Astrocyte of the cerebellum (primary cell): ENCODE measurements around the gene ANO3.

Source experiments
- DNase-seq: peaks from one replicate; pipeline ENCODE4 v3.0.0-alpha.2; 2011; ENCODE audit warnings: low read depth
- H3K4me3 ChIP-seq: 2 replicates; pipeline ENCODE4 v1.5.1; 2011; ENCODE audit warnings: mild to moderate bottlenecking, low read depth, low read length, moderate library complexity
- CTCF ChIP-seq: IDR thresholded peaks from 2 replicates; pipeline ENCODE4 v1.5.1; 2012; ENCODE audit warnings: low read length, low read depth, moderate library complexity, mild to moderate bottlenecking; ENCODE audit errors: missing control alignments
- in situ Hi-C: cut with HindIII; loops from 2 replicates; pipeline ENCODE4 v1.10.0; 2017; ENCODE audit warnings: low sequenced_read_pairs

ANO3 gene

GRCh38 chr11:26490546-26490945 lies 158.6 kb downstream of the ANO3 start:
- no peak overlapping the region for H3K4me3 ChIP-seq
- in situ Hi-C loops: no loop called here
- peak; percentile 36 for DNase-seq
- no peak for TF ChIP-seq CTCF

- no peak for DNase-seq
- in situ Hi-C loops: no loop called here
- no peak for TF ChIP-seq CTCF
- H3K4me3 ChIP-seq: no peak overlapping the region
Observed at GRCh38 chr11:26493616-26494015, 161.7 kb downstream of the ANO3 start.

DNA sequence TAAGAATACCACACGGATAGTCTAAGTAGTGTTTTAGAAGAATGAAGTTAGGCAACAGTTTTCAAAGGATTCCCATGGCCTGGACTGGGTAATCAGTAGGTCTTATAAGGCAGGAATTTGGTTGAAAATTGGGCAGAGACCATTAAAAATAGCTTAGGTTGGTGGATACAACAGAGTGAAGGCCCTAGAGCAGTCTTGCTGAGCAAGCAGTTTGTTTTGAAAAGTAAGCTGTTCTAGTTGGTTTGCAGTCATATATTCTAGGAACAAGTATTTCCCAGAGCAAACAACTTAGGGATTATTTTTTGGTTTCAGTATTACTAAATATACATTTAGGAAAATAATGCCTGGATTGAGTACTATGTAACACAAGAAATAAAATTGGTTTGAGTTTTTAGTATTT lies 175.3 kb downstream of the ANO3 start:
- DNase-seq: no peak
- no peak overlapping the region for H3K4me3 ChIP-seq
- no peak for TF ChIP-seq CTCF
- in situ Hi-C loops: no loop called here

GRCh38 chr11:26510164-26510563 lies 178.2 kb downstream of the ANO3 start:
- in situ Hi-C loops: no loop called here
- no peak for DNase-seq
- H3K4me3 ChIP-seq: no peak overlapping the region
- TF ChIP-seq CTCF: no peak

GRCh38 chr11:26510756-26511155 lies 178.8 kb downstream of the ANO3 start:
- in situ Hi-C loops: no loop called here
- TF ChIP-seq CTCF: no peak
- no peak for DNase-seq
- H3K4me3 ChIP-seq: no peak overlapping the region

DNA sequence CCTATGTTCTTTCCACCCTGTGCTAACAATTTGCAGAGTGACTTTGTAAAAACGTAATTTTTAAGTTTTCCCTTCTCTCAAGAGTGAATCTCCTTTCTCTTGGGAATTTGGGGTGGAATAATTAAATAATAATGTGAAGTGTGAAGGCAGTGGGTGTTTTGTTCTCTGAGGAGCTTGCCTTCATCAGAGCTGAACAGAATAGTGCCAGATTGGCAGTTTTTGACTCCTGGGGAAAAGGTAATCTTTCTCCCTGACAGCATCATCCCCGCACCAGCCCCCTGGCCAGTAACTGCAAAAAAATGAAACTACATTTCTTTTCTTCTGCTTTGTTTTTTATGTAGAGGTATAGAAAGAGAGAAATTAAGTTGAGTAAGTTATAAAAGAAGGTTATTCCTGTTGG lies 180.3 kb downstream of the ANO3 start:
- DNase-seq: no peak
- TF ChIP-seq CTCF: no peak
- in situ Hi-C loops: no loop called here
- no peak overlapping the region for H3K4me3 ChIP-seq

DNA sequence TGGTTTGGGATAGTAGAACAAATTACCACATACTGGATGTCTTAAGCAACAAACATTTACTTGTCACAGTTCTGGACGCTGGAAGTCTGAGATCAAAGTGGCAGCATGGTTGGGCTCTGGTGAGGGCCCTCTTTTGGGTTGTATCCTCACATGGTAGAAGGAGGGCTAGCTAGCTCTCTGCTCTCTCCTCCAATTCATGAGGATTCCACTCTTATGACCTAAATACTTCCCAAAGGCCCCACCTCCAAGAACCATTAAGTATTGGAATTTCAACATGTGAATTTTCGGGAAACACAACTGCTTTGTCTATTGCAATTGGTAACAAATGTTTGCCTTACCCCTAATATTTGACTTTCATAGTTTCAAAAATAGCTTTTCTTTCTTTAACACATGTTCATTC lies 187.5 kb downstream of the ANO3 start:
- no peak overlapping the region for H3K4me3 ChIP-seq
- in situ Hi-C loops: no loop called here
- no peak for TF ChIP-seq CTCF
- DNase-seq: no peak
